ENCODE measurements around the gene B3GALT5. TPM values are rescaled to one million over a fixed set of nuclear protein-coding genes. Genes with fewer than 3 reads are reported as not detected.

Gene B3GALT5
- total RNA-seq, 2 donors from 2014 or later = 0.05 to 0.06 TPM

DNA sequence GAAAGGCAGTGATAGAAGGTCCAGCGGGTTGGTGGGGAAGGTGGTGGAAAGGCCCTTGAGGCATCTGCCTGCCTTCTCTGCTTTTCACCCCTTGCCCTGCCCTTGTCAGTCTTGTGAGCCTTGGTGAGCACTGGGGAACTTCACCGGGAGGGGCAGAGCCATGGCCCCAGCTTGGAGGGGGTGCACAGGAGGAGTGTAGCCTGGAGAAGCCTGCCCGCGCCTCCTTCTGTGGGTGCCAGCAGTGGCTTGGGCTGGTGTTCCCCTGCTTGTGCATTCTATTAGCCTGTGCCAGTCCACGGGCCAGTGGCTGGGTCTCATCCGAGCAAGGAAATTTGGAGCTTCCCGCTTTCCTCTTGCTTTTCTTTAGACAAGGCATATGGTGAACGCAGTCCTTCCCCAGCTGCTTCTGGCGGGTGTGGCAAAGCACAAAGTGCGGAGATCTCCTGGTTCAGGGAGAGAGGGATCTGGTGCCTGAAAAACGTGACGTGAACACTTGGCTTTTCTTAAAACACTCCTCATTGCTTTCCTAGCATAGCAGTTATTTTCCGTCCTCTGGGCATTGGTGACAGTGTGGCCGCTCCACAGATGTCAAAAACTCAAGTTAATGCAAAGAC is 10.6 kb upstream of the B3GALT5 start:
- DNase-seq = no peak
- intact Hi-C loops (cut with DNase I) = no loop called here
- no peak for ATAC-seq

- DNase-seq = no peak
- no peak for ATAC-seq
- intact Hi-C loops (cut with DNase I) = no loop called here
Measured at GRCh38 chr21:39602793-39603192, 9.9 kb upstream of the B3GALT5 start.

DNA sequence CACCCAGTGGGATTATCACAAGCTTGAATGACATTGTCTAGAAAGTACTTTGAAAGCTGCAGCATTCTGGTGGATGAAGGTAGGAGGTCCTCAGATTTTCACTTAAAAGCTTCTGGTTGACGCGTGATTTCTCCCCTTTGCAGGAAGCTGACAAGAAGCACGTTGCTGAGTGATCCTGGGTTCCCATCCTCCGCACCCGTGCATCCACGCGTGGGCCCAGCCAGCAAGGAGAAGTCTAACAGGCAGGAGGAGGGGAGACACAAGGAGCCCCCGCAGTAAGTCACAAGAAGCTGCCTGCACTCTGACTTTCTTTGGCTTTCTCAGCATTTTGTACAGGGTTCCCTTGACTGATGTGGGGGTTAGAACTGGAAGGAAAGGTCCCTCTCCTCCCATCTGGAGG is 7.8 kb upstream of the B3GALT5 start:
- intact Hi-C loops (cut with DNase I) = no loop called here
- DNase-seq (no peak), ATAC-seq (no peak)

GRCh38 chr21:39610703-39611102 is 2.0 kb upstream of the B3GALT5 start:
- ATAC-seq (no peak), DNase-seq (no peak)
- intact Hi-C loops (cut with DNase I) = no loop called here

- DNase-seq (no peak), ATAC-seq (no peak)
- intact Hi-C loops (cut with DNase I) = no loop called here
Measured at GRCh38 chr21:39611551-39612190, 1.1 kb upstream of the B3GALT5 start.

DNA sequence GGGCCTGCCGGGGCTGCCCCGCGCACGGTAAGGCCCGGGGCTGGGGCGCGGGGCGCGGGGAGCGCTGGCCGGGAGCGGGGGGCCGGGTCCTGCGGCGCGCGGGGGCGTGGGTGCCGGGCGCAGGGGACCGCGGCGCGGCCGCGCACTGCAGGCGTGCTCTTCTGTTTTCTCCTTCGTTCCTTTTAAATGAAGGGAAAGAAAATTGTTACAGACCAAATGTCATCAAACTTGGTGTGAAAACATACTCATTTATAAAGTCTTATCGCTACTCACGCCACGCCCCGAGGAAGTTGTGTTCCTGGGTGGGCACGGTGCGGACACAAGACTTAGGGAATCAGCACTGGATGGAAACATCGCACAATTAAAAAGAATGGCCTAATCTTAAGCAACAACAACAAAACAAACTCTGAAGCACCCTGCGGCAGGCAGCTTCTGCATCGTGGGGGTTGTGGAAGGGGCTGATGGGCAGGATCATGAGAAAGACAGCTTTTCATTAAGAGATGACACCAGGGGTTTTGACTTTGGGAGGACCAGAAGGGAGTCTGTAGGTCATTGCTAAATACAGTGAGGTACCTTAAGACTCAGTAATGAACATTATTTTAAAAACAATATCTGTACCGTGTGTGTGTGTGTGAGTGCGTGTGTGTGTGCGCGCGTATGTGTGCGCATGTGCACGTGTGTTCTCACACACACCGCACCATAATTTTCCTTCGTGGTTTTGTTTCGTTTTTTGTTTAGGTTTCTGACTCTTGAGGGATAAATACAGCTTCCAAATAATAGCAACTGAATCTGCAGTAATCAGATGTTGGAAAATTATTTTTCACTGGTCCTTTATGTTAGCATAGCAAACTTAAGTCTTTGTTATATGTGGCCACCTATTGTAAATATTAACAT is 548 bp downstream of the B3GALT5 start:
- intact Hi-C loops (cut with DNase I) = no loop called here
- DNase-seq (no peak), ATAC-seq (no peak)

- DNase-seq (no peak), ATAC-seq (no peak)
- intact Hi-C loops (cut with DNase I) = no loop called here
Measured at GRCh38 chr21:39616211-39616772, 3.6 kb downstream of the B3GALT5 start.

DNA sequence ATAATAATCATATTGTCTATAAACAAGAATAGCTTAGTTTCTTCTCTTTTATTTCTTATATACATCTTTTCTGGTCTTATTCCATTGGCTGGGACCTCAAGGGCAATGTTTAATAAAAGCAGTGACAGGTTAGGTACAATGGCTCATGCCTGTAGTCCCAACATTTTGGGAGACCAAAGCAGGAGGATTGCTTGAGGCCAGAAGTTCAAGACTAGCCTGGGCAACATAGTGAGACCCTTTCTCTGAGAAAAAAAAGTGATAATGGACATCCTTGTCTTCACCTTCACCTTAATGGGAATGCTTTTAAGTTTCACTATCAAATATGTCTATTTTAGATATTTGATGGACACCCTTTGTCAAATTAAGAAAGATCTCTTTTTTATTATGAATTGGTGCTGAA is 8.1 kb downstream of the B3GALT5 start:
- intact Hi-C loops (cut with DNase I) = loop anchor here in 1 of 2 donors (10.0 kb wide), 1 partner anchor 54 kb away; no protein-coding TSS in a partner anchor
- ATAC-seq (no peak), DNase-seq (no peak)

DNA sequence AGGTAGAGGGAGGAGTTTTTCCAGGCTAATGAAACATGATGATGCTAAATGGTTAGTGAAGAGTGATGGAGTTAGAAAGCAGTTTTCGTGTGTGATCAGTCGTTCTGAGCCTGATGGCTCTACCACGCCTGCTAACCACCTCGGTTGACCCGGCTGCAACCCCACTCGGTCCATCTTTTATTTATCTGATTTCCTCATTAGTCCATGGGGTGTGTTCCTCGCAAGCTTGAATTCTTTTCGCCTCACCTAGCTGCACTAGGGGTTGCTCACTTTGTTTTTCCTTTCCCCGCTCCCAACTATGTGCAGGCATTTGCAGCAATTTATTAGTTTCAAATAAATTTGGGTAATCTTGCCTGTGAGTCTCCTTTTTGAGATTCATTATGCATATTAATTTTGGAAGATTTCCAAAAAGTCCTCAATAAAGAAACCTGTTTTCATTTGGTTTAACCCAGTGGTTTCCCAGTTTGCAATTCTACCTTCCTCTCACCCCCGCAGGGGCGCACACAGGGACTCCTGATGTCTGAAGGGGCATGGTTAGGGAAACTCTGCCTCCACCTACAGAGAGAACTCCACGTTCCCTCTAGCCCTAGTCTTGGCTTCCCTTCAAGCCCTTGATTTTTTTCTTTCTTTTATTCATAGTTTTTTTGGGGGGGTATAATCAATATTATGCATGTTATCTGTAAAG is 12.6 kb downstream of the B3GALT5 start:
- intact Hi-C loops (cut with DNase I) = loop anchor here in 1 of 2 donors (10.0 kb wide), 1 partner anchor 49 kb away; no protein-coding TSS in a partner anchor
- ATAC-seq (no peak), DNase-seq (no peak)

GRCh38 chr21:39628385-39628784 is 15.6 kb downstream of the B3GALT5 start:
- intact Hi-C loops (cut with DNase I) = loop anchor here in 1 of 2 donors (10.0 kb wide), 1 partner anchor 46 kb away; no protein-coding TSS in a partner anchor
- no peak for ATAC-seq
- DNase-seq = no peak

DNA sequence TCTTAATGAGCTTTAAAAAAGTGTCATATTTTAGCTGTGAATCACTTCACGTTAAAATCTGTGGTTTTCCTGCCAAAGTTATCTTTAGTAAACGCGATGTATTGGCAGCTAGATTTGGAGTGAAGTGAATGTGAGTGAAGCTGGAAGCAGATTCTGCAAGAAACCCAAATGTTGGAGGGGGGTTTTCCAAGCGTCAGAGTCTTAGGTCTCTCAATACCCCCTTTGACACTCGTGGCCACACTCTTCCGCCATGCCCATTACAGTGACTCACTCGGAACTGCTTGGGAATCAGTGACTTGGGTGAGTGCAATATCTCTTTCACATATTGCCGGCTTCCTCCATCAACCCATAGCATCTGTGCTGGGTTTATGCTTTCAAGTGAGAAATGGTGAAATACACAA is 17.5 kb downstream of the B3GALT5 start:
- DNase-seq (no peak), ATAC-seq (no peak)
- intact Hi-C loops (cut with DNase I) = no loop called here

- intact Hi-C loops (cut with DNase I) = no loop called here
Measured at GRCh38 chr21:39630827-39631226, 18.1 kb downstream of the B3GALT5 start.

GRCh38 chr21:39631842-39632562 is 19.3 kb downstream of the B3GALT5 start:
- no peak for DNase-seq
- intact Hi-C loops (cut with DNase I) = no loop called here
- no peak for ATAC-seq

More at GRCh38 chr21:39630827-39631226, 18.1 kb downstream of the B3GALT5 start:
- ATAC-seq = no peak
- DNase-seq = no peak

- intact Hi-C loops (cut with DNase I) = no loop called here
- DNase-seq (no peak), ATAC-seq (no peak)
Measured at GRCh38 chr21:39632796-39633442, 20.2 kb downstream of the B3GALT5 start.

GRCh38 chr21:39633770-39634181 is 21.0 kb downstream of the B3GALT5 start:
- ATAC-seq (no peak), DNase-seq (no peak)
- intact Hi-C loops (cut with DNase I) = no loop called here

DNA sequence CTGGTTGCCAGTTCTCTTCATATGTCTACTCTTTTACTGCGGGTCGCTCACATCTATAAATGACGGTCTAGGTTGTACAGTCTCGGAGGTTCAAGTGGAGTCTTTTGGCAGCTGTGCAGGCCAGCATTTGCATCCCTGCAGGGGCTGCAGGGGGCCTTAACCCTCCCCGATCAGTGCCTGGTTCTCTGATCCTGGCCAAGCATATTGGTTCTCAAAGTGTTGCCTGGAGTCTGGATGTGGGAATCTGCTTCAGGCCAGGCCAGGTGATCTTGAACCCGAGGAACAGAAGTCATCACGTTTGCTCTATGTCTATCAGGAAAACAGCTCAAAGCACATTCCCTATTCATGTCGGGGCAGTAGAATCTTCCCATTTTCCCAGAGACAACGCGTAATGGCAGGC is 21.8 kb downstream of the B3GALT5 start:
- ATAC-seq = no peak
- no peak for DNase-seq
- intact Hi-C loops (cut with DNase I) = no loop called here

GRCh38 chr21:39637197-39637970 is 24.6 kb downstream of the B3GALT5 start:
- intact Hi-C loops (cut with DNase I) = no loop called here
- ATAC-seq = no peak

GRCh38 chr21:39637971-39638240 is 25.2 kb downstream of the B3GALT5 start:
- DNase-seq (no peak), ATAC-seq (no peak)
- intact Hi-C loops (cut with DNase I) = no loop called here

More at GRCh38 chr21:39637197-39637970, 24.6 kb downstream of the B3GALT5 start:
- DNase-seq = no peak

Data from left cardiac atrium (tissue), 4 donors.